GM18505 (cell line): ENCODE results near the gene SERPINF2.
"Not testable (repeated sequence)": the region's sequence is repeated elsewhere in the genome, so short reads cannot be mapped to it uniquely, and the experiment has no call there.

ENCODE experiments used
- ATAC-seq: cut with Tn5 transposase; IDR thresholded peaks from one replicate; pipeline ENCODE4 v1.9.1; 2021; ENCODE audit not compliant: unreplicated experiment
- POLR2A ChIP-seq: IDR thresholded peaks from 4 replicates; pipeline ENCODE4 v1.6.1; 2011; ENCODE audit warnings: borderline replicate concordance; ENCODE audit not compliant: insufficient read depth, insufficient read length; ENCODE audit errors: extremely low read depth

SERPINF2 gene

GRCh38 chr17:1742371-1743087 is at the start of gene SERPINF2:
TSS of gene SERPINF2 (plus strand) at chr17:1742871. CDS start at chr17:1744996, 2,125 bp downstream.
- no peak for TF ChIP-seq POLR2A

GRCh38 chr17:1693339-1693738 is 49.3 kb upstream of the SERPINF2 start:
- TF ChIP-seq POLR2A: no peak
- no peak for ATAC-seq

More at GRCh38 chr17:1742371-1743087, at the start of gene SERPINF2:
- no peak for ATAC-seq

DNA sequence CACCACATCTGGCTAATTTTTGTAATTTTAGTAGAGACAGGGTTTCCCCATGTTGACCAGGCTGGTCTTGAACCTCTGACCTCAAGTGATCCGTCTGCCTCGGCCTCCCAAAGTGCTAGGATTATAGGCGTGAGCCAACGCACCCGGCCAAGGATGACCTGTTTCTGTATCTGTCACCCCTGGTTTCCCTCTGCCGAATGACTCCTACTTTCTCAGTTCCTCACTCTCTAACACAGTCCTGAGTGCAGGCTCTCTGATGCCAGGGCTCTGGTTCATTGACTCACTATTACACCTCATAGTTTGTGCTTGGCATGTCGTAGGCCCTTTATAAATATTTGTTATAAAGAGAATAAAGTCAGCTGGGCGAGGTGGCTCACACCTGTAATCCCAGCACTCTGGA is 47.3 kb upstream of the SERPINF2 start:
- no peak for TF ChIP-seq POLR2A
- no peak for ATAC-seq

- no peak for ATAC-seq
- TF ChIP-seq POLR2A: no peak
Observed at GRCh38 chr17:1697681-1698080, 45.0 kb upstream of the SERPINF2 start.

DNA sequence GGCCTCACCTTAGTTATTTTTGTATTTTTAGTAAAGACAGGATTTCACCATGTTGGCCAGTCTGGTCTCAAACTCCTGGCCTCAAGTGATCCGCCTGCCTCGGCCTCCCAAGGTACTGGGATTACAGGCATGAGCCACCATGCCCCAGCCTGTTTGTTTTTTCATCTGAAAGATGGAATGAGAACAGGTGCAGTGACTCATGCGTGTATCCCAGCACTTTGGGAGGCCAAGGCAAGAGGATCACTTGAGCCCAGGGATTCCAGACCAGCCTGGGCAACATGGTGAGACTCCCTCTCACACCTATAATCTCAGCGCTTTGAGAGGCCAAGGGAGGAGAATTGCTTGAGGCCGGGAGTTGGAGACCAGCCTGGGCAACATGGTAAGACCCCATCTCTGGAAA is 42.8 kb upstream of the SERPINF2 start:
- not testable (repeated sequence) for ATAC-seq

- ATAC-seq: no peak
- TF ChIP-seq POLR2A: no peak
Observed at GRCh38 chr17:1703063-1703462, 39.6 kb upstream of the SERPINF2 start.

DNA sequence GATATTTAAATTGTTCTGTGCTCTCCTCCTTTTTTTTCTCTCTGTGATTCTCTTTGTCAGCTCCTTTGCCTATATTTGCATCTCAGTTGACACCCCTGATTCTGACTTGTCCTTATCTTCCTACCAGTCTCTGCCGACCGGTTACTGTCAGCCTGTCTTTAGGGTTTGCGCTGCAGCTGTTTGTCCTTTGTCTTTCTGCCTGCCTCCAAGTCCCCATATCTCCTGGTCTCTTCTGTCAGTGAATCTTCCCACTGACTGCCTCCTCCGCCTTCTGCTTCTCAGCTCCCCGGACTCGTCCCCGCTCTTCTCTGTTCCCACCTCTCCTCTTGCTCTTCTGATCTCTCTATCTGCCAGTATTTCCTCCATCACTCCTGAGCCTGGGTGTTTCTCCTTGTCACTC is 37.7 kb upstream of the SERPINF2 start:
- no peak for TF ChIP-seq POLR2A

GRCh38 chr17:1707107-1707506 is 35.6 kb upstream of the SERPINF2 start:
- TF ChIP-seq POLR2A: no peak
- ATAC-seq: no peak

More for the DNA sequence above, 37.7 kb upstream of the SERPINF2 start:
- no peak for ATAC-seq

DNA sequence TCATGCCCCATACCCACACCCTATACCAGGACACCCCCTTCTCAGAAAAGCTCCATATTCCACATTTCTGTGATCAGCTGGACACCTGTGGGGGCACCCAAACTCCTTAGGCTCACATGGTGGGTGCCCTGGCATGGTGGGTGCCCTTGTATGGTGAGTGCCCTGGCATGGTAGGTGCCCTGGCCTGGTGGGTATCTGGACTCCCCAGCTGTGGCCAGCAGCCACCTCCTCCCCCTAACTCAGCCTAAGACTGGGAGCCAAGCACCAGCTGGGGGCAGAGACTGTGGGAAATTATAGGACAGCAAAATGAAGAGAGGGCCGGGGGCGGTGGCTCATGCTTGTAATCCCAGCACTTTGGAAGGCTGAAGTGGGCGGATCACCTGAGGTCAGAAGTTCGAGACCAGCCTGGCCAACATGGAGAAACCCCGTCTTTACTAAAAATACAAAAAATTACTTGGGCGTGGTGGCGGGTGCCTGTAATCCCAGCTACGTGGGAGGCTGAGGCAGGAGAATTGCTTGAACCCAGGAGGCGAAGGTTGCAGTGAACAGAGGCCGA is 33.8 kb upstream of the SERPINF2 start:
- not testable (repeated sequence) for ATAC-seq

DNA sequence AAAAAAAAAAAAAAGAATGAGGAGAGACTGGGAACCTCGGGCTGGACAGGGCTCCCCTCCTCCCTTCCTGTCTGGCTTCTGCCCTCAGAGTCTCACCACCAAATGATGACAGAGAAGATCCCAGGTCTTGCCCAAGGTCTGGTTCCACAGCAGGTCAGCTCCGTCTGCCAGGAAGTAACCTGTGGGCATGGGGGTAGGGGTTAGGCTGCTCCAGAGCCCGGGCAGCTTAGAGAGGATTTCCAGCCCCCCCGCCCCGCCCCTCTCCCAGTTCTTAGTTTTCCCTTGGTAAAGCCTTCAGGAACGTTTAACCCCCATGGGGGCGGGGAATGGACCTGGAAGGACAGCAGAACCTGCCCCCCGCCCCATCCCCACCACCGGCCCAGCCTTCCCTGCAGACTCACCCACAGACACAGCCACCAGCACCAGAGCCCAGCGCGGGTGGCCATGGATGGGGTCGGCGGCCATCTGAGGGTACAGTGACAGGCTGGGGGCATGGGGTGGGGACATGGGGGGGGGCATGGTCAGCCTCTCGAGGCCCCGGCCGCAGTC is 33.2 kb upstream of the SERPINF2 start:
- no peak for ATAC-seq
- TF ChIP-seq POLR2A: no peak

GRCh38 chr17:1709971-1710806 is 32.5 kb upstream of the SERPINF2 start, which contains the start of gene TLCD2:
TSS of gene TLCD2 (minus strand) at chr17:1710377. CDS start at chr17:1710242, 135 bp downstream.
- no peak for TF ChIP-seq POLR2A
- no peak for ATAC-seq

DNA sequence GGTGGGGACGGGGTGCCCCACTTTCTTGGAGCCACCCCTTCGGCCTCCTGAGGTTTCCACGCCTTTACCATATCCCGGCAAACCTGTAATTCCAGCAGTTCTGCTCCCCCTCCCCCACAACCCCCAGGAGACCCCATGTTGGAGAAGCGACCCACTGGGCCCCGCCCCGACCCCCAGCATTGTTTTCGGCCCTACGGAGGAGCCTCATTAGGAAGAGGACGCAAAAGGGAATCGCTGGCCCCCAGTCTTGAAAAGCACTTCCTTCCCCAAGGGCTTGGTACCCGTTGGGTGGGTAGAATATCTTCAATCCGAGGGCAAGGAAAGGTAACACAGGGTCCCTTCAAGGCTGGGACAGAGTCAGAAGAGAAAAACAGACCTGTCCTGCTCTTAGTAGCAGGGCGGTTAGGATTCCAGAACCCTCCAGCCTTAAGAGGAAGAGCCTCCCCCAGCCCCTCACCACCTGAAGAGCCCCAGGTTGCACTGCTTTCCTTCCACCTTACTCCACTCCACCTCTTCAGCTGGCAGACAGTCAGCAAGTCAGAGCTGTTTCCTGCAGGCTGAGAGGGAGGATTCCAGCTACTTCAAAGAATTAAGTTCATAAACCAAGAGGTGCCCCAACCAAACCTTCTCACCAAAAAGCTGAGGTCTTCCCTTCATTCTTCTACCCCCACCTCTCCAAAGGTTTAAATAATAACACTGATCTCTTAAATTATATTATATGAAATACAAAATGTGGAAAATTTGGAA is 31.7 kb upstream of the SERPINF2 start:
- ATAC-seq: no peak
- TF ChIP-seq POLR2A: no peak

DNA sequence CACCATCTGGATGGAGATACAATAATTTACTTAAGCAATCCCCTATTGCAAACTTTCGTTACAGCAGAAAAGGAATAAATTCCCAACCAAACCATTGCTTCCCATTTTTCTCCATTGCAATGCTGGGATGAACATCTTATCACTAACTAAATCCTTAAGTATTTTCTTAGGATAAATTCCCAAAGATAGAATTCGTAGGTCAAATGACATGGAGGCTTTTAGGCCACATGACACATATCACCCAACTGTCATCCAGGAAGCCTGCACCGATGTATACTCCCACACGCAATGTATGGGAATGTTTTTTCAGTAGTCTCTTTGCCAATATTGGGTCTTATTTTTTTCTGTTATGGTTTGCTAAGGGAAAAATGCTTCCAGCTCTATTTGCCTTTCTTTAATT is 30.9 kb upstream of the SERPINF2 start:
- TF ChIP-seq POLR2A: no peak
- ATAC-seq: no peak
